NB4 (cell line): Measurements from ENCODE around the gene CLIC3.

Experiments
- DNase-seq: peaks from one replicate; pipeline ENCODE4 v3.0.0; 2010; ENCODE audit warnings: low read depth
- H3K4me3 ChIP-seq: one replicate; pipeline ENCODE4 v1.5.1; 2011; ENCODE audit warnings: mild to moderate bottlenecking, low read depth, low read length, moderate library complexity
- MYC ChIP-seq: IDR thresholded peaks from 2 replicates; pipeline ENCODE4 v1.6.1; 2011; ENCODE audit warnings: low read depth, low read length
- POLR2A ChIP-seq: IDR thresholded peaks from 2 replicates; pipeline ENCODE4 v1.6.1; 2011; ENCODE audit warnings: mild to moderate bottlenecking; ENCODE audit not compliant: insufficient read length; ENCODE audit errors: extremely low read depth
- TF ChIP-seq, protein P1 (sequence below): IDR thresholded peaks from one replicate; pipeline ENCODE4 v1.5.1; 2012; ENCODE audit warnings: low read depth, low read length
- TF ChIP-seq, protein P2 (sequence below): IDR thresholded peaks from 2 replicates; pipeline ENCODE4 v1.6.1; 2011; ENCODE audit warnings: low read depth, low read length

Gene CLIC3

DNA sequence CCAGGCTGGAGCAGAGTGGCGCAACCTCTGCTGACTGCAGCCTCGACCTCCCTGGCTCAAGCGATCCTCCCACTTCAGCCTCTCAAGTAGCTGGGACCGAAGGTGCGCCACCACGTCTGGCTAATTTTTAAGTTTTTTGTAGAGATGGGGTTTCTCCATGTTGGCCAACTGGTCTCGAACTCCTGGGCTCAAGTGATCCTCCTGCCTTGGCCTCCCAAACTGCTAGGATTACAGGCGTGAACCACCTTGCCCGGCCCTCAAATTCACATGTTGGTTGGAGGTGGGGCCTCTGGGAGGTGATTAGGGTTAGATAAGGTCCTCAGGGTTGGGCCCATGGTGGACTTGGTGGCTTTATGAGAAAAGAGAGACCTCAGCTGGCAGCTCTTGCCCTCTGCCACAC lies 34.2 kb downstream of the CLIC3 start:
- H3K4me3 ChIP-seq: no peak overlapping the region
- no peak for DNase-seq
- TF ChIP-seq, protein P1, sequence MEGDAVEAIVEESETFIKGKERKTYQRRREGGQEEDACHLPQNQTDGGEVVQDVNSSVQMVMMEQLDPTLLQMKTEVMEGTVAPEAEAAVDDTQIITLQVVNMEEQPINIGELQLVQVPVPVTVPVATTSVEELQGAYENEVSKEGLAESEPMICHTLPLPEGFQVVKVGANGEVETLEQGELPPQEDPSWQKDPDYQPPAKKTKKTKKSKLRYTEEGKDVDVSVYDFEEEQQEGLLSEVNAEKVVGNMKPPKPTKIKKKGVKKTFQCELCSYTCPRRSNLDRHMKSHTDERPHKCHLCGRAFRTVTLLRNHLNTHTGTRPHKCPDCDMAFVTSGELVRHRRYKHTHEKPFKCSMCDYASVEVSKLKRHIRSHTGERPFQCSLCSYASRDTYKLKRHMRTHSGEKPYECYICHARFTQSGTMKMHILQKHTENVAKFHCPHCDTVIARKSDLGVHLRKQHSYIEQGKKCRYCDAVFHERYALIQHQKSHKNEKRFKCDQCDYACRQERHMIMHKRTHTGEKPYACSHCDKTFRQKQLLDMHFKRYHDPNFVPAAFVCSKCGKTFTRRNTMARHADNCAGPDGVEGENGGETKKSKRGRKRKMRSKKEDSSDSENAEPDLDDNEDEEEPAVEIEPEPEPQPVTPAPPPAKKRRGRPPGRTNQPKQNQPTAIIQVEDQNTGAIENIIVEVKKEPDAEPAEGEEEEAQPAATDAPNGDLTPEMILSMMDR: no peak
- no peak for TF ChIP-seq POLR2A
- TF ChIP-seq, protein P2, sequence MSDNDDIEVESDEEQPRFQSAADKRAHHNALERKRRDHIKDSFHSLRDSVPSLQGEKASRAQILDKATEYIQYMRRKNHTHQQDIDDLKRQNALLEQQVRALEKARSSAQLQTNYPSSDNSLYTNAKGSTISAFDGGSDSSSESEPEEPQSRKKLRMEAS: no peak
- TF ChIP-seq MYC: no peak

DNA sequence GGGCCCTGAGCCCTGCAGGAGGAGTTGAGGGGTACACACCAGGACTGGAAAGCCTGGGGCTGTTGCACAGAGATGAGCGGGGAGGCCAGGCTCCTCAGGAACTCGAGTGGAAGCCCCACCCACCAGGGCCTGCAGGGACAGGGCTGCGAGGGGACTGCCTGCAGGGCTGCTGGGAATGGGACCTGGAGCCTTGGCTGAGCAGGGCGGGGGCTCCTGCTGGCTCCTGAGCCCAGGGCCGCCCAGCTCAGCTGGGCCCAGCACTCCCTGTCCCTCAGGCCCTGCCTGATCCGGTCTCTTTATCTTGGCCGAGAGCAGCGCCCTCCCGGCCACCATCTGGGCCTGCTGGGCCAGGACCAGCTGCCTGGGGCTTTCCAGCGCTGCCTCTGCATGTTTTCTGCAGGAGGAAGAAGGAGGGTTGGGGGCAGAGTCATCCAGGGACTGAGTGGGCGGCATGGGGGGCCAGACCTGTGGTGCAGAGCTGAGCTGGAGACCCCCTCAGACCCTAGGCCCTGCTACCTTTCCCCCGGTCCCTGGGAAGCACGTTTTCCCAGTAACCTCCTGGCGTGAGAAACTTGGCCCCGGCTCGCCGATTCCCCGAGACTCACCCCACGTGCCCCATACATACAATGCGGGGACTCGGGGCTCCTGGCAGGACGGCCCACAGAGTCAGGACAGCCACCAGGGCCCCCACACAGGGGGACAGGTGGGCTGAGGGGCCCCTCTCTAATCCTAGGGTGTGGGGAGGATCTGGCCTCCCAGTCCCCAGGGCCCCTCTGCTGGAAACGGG lies 34.9 kb downstream of the CLIC3 start:
- no peak for DNase-seq
- H3K4me3 ChIP-seq: no peak overlapping the region
- TF ChIP-seq, protein P2: no peak

DNA sequence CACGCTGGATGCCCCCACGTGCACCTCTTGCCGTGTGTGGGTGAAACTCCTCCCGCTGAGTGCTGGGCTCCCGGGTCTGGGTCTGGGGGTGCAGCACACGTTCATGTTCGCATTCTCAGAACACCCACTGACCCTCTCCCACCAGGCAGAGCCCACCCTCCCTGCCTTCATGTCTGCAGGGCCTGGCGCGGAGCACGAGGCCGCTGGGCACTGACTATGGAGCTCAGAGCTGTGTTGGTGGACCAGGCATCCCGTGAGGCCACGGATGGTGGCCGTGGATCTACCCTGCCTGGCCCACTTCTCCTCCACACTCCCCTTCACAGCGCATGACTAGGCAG lies 35.5 kb downstream of the CLIC3 start:
- DNase-seq: no peak
- H3K4me3 ChIP-seq: no peak overlapping the region
- no peak for TF ChIP-seq POLR2A
- no peak for TF ChIP-seq MYC
- TF ChIP-seq, protein P1: no peak
- TF ChIP-seq, protein P2: no peak

DNA sequence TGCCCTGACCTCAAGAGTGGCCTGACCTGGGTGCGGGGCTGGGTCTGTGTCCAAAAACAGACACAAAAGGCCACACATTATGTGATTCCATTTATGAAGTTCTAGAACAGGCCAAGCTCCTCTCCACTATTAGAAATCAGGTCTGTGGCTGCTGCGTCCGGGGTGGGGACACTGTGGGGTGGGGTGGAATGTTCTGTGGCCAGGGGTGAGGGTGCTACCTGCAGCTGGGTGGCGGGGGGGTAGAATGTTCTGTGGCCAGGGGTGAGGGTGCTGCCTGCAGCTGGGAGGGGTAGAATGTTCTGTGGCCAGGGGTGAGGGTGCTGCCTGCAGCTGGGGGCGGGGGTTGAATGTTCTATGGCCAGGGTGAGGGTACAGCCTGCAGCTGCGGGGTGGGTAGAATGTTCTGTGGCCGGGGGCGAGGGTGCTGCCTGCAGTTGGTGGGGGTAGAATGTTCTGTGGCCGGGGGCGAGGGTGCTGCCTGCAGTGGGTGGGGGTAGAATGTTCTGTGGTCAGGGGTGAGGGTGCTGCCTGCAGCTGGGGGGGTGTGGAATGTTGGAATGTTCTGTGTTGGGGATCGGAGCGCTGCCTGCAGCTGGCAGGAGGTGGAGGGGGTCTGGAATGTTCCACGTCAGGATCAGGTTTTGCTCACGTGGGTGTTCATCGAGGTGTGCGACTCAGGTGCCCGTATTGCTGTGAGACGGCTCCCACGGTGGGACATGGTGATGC lies 36.0 kb downstream of the CLIC3 start:
- TF ChIP-seq MYC: no peak
- TF ChIP-seq, protein P2: no peak
- TF ChIP-seq POLR2A: no peak
- TF ChIP-seq, protein P1: no peak
- no peak for DNase-seq
- no peak overlapping the region for H3K4me3 ChIP-seq

DNA sequence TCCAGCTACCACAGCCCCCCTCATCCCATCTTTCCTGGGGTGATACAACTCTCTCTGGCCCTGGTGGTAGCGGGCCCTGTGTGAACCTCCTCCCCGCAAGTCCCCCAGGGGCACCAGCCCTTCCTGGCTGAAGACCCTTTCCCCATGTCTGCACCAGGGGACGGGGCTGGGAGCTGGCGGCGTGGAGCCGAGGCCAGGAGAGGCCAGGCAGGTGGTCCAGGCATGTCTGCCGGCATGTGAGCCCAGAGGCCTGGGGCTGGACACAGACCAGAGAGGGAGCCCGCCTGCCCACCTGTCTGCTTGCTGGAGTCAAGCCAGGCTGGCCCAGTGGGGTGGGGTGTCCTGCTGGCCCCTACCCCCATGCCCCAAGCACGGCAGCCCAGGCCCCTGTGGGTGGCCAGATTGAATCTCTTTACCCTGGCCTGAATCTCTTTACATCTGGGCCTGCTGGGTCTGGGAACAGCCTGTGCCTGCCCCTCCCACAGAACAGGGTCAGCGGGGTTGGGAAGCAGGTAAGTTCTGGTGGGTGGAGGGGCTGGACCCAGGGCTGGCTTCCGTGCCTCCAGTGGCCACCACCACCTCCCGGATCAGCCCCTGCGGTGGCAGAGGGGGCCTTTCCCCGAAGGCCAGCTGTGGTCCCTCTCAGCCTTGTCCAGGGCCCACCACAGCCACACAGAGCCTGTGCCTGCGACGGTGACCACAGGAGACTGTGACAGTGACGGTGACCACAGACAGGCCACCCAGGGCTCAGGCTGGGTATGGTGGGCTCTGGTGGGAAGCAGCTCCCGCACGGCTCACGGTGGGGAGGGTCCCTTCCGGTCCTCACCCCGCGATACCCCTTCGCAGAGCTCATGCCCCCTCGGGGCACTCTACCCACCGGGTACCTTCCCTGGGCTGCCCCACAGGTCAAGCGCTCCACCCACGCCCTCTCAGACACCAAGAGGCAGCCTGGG lies 37.2 kb downstream of the CLIC3 start:
- DNase-seq: no peak
- TF ChIP-seq POLR2A (no peak), MYC (no peak)
- TF ChIP-seq, protein P1: no peak
- TF ChIP-seq, protein P2: no peak
- H3K4me3 ChIP-seq: no peak overlapping the region
